K562 (cell line): ENCODE data around the gene CREB5. TPM values are rescaled to one million over a fixed set of nuclear protein-coding genes. Genes with fewer than 3 reads are reported as not detected.

Experiments
- ATAC-seq: fragments of 200-7000 bp; cut with Tn5 transposase; 3 replicates; pipeline ENCODE4 v1.9.1; 2020; ENCODE audit warnings: moderate library complexity
- BruUV-seq: library from RNA; stranded (reverse); fragments of 400-500 nt; replicated peaks from 2 replicates; lab custom pipeline; 2021; lab: Mats Ljungman, UMichigan
- CTCF ChIA-PET: fragments of 300-600 bp; formaldehyde crosslinking; extraction: SDS; loops from one replicate; lab custom pipeline; 2021; ENCODE audit warnings: low intra/inter-chr PET ratio; lab: Yijun Ruan, JAX
- POLR2A ChIA-PET: fragments of 300-600, 350-650 bp; sonication (Branson Sonifier 250); formaldehyde crosslinking; extraction: SDS; loops from one replicate; lab custom pipeline; 2021; ENCODE audit warnings: antibody characterized with exemption, inconsistent platforms; lab: Yijun Ruan, JAX
- DNase-seq, 4 experiments: peaks; one replicate each; pipeline versions ENCODE4 v3.0.0 to v3.0.0-alpha.2; 2011 to 2018; ENCODE audit warnings: low spot score in 3 of 4, mixed read lengths in 3 of 4; ENCODE audit errors: extremely low read depth in 1 of 4
- FAIRE-seq: peaks from 2 replicates; lab custom pipeline; 2011; peaks lifted over from hg19 to GRCh38; lab: Jason Lieb, UNC
- H2AFZ ChIP-seq: 2 replicates; pipeline ENCODE4 v1.6.0; 2011; ENCODE audit warnings: low read depth, low read length, control low read depth, inconsistent platforms
- H3K27ac ChIP-seq: fragments of 200-600 bp; 3 replicates; pipeline ENCODE4 v1.8.0; 2011; ENCODE audit warnings: low read depth, mild to moderate bottlenecking, control low read depth, inconsistent platforms, low read length, moderate library complexity, mixed read lengths; ENCODE audit errors: extremely low read depth
- H3K27me3 ChIP-seq, 2 experiments: fragments of 300-600 bp in 1 of 2; 2 replicates in 1 of 2; 3 replicates in 1 of 2; pipeline versions ENCODE4 v1.6.0 to v1.8.0; 2011; ENCODE audit warnings: inconsistent platforms in 2 of 2, low read length in 2 of 2, mild to moderate bottlenecking in 1 of 2, mixed read lengths in 1 of 2, moderate library complexity in 1 of 2; ENCODE audit not compliant: control insufficient read depth in 2 of 2, insufficient read depth in 2 of 2
- H3K36me3 ChIP-seq: fragments of 300-600 bp; 3 replicates; pipeline ENCODE4 v1.8.0; 2011; ENCODE audit warnings: mild to moderate bottlenecking, low read length, inconsistent platforms; ENCODE audit not compliant: control insufficient read depth, insufficient read depth
- H3K4me1 ChIP-seq, 2 experiments: fragments of 200-600 bp in 1 of 2; replicated peaks in 1 of 2; 2 replicates in 1 of 2; 3 replicates in 1 of 2; pipeline versions ENCODE4 v1.5.1 to v1.8.0; 2011; ENCODE audit warnings: inconsistent platforms in 2 of 2, low read length in 2 of 2, mild to moderate bottlenecking in 1 of 2, mixed read lengths in 1 of 2, moderate library complexity in 1 of 2; ENCODE audit not compliant: control insufficient read depth in 2 of 2, insufficient read depth in 2 of 2
- H3K4me2 ChIP-seq: 2 replicates; pipeline ENCODE4 v1.6.1; 2011; ENCODE audit warnings: low read length, control low read depth, inconsistent platforms, mixed read lengths; ENCODE audit not compliant: insufficient read depth
- H3K4me3 ChIP-seq: fragments of 200-600 bp; sonication (generic), shearing (Covaris generic); 2 replicates; pipeline ENCODE4 v1.5.1; 2016; ENCODE audit warnings: control low read depth, inconsistent platforms
- H3K79me2 ChIP-seq: fragments of 200-600 bp; 3 replicates; pipeline ENCODE4 v1.8.0; 2011; ENCODE audit warnings: low read length, inconsistent platforms; ENCODE audit not compliant: control insufficient read depth, insufficient read depth
- H3K9ac ChIP-seq, 2 experiments: 2 replicates each; pipeline versions ENCODE4 v1.6.0 to v1.6.1; 2011; ENCODE audit warnings: low read depth in 2 of 2, low read length in 2 of 2, control low read depth in 1 of 2, inconsistent platforms in 1 of 2, mild to moderate bottlenecking in 1 of 2, mixed read lengths in 1 of 2; ENCODE audit not compliant: insufficient read depth in 1 of 2
- H3K9me1 ChIP-seq: one replicate; pipeline ENCODE4 v1.6.0; 2011; ENCODE audit warnings: inconsistent platforms, mild to moderate bottlenecking, low read length, moderate library complexity; ENCODE audit not compliant: control insufficient read depth, insufficient read depth
- H3K9me3 ChIP-seq: replicated peaks from 2 replicates; pipeline ENCODE4 v1.5.1; 2011; ENCODE audit warnings: low read depth, low read length, inconsistent platforms; ENCODE audit not compliant: control insufficient read depth, insufficient read depth
- H4K20me1 ChIP-seq: replicated peaks from 2 replicates; pipeline ENCODE4 v1.6.1; 2011; ENCODE audit warnings: low read length, inconsistent platforms, mixed read lengths; ENCODE audit not compliant: control insufficient read depth, insufficient read depth
- BRD4 ChIP-seq: fragments of 200-600 bp; sonication (generic); IDR thresholded peaks from 2 replicates; pipeline ENCODE4 v1.6.1; 2017; ENCODE audit warnings: inconsistent platforms
- CBFA2T3 ChIP-seq: fragments of 450-650 bp; IDR thresholded peaks from 2 replicates; pipeline ENCODE4 v1.6.1; 2017
- ELK3 ChIP-seq: fragments of 450-650 bp; formaldehyde crosslinking; IDR thresholded peaks from 2 replicates; pipeline ENCODE4 v1.4.0; 2020; ENCODE audit warnings: mild to moderate bottlenecking
- HCFC1 ChIP-seq: IDR thresholded peaks from 2 replicates; pipeline ENCODE4 v1.6.1; 2012; ENCODE audit warnings: low read depth, low read length, improper control_type of control experiment
- HDAC3 ChIP-seq: fragments of 450-650 bp; IDR thresholded peaks from 2 replicates; pipeline ENCODE4 v1.6.1; 2018; ENCODE audit warnings: borderline replicate concordance, mild to moderate bottlenecking, moderate library complexity; ENCODE audit not compliant: partially characterized antibody
- HMBOX1 ChIP-seq: sonication (generic); IDR thresholded peaks from 2 replicates; pipeline ENCODE4 v1.6.1; 2016
- PPARD ChIP-seq: fragments of 250-450 bp; sonication (Bioruptor Pico); IDR thresholded peaks from 2 replicates; pipeline ENCODE4 v1.8.0; 2022; ENCODE audit warnings: inconsistent platforms, mild to moderate bottlenecking, moderate library complexity
- RFX5 ChIP-seq: IDR thresholded peaks from 2 replicates; pipeline ENCODE4 v1.6.1; 2011; ENCODE audit warnings: low read depth, mild to moderate bottlenecking, improper control_type of control experiment, low read length
- TAF1 ChIP-seq: IDR thresholded peaks from 2 replicates; pipeline ENCODE4 v1.6.1; 2011; ENCODE audit warnings: mild to moderate bottlenecking, low read length, moderate library complexity; ENCODE audit not compliant: insufficient read depth, control insufficient read depth, severe bottlenecking; ENCODE audit errors: extremely low read depth
- TCF15 ChIP-seq: fragments of 250-450 bp; sonication (Bioruptor Pico); IDR thresholded peaks from 2 replicates; pipeline ENCODE4 v1.8.0; 2022; ENCODE audit warnings: moderate library complexity, mild to moderate bottlenecking, inconsistent platforms
- XRCC3 ChIP-seq: fragments of 450-650 bp; IDR thresholded peaks from 2 replicates; pipeline ENCODE4 v1.6.1; 2017; ENCODE audit warnings: mild to moderate bottlenecking, moderate library complexity
- YY1 ChIP-seq, 3 experiments: IDR thresholded peaks; 2 replicates each; pipeline ENCODE4 v1.6.1; 2011; ENCODE audit warnings: low read length in 2 of 3, mild to moderate bottlenecking in 2 of 3, moderate library complexity in 2 of 3, borderline replicate concordance in 1 of 3, control low read depth in 1 of 3, low read depth in 1 of 3; ENCODE audit not compliant: insufficient read depth in 3 of 3, insufficient replicate concordance in 2 of 3, control insufficient read depth in 1 of 3, insufficient read length in 1 of 3; ENCODE audit errors: extremely low read depth in 1 of 3
- ZNF311 ChIP-seq: fragments of 250-450 bp; sonication (Bioruptor Pico); IDR thresholded peaks from 2 replicates; pipeline ENCODE4 v1.4.0; 2020; ENCODE audit warnings: mild to moderate bottlenecking, moderate library complexity
- ZNF609 ChIP-seq: sonication (generic); formaldehyde crosslinking; IDR thresholded peaks from 2 replicates; pipeline ENCODE4 v1.8.1; 2023; ENCODE audit warnings: missing genetic modification reagents, mild to moderate bottlenecking, borderline replicate concordance
- WGBS: fragments of 100-300 bp; shearing (Covaris generic); methylation state at CpG from one replicate; pipeline ENCODE4 v1.1.6; 2016; ENCODE audit warnings: low coverage, mixed read lengths; ENCODE audit not compliant: insufficient coverage; ENCODE audit errors: missing lambda C conversion rate; 5-methylcytosine and 5-hydroxymethylcytosine counted together
- in situ Hi-C: fragments of 300-500 bp; cut with MboI; formaldehyde crosslinking; loops from 4 replicates; pipeline ENCODE4 v1.15.0; 2018; ENCODE audit warnings: inconsistent platforms, mixed read lengths
- intact Hi-C: fragments of 100-400 bp; cut with micrococcal nuclease; formaldehyde crosslinking; loops from 2 replicates; pipeline ENCODE4 v1.14.2; 2022
- polyA plus RNA-seq, 8 experiments: library from polyadenylated mRNA; depleted of rRNA in 4 of 8; stranded (reverse) in 5 of 8; unstranded in 3 of 8; fragments of >200 nt; fragmentation: Nextera tagmentation in 2 of 8; fragmentation: Illumina TruSeq in 1 of 8; extraction: Ambion mirVana in 2 of 8; extraction: Trizol in 1 of 8; gene quantifications; 2 replicates each; pipeline versions ENCODE4 v1.2.1 to v1.2.3, GENCODE V29; 2011 to 2014; ENCODE audit warnings: inconsistent platforms in 1 of 8, missing spikeins in 1 of 8
- total RNA-seq, 7 experiments: library from RNA; depleted of rRNA in 6 of 7; stranded (reverse); fragments of >200 nt in 6 of 7; fragmentation: Illumina TruSeq in 2 of 7; extraction: Trizol in 2 of 7; gene quantifications; 2 replicates each; pipeline versions ENCODE4 v1.2.1 to v1.2.3, GENCODE V29; 2011 to 2021; ENCODE audit warnings: low replicate concordance in 1 of 7

The CREB5 gene
- total and polyA plus RNA-seq, 9 of the 15 experiments (the other 6 are each of a cell fraction or from before 2014, with no cell fraction given), result 0.33 to 6.4 (median 1.8) TPM

GRCh38 chr7:28427236-28427635, 14.9 kb downstream of the CREB5 start (continued):
- no peak for TF ChIP-seq XRCC3
- no peak for TF ChIP-seq RFX5
- no peak for TF ChIP-seq HCFC1
- no peak for TF ChIP-seq TAF1

- Histone ChIP-seq H3K9ac (no peak overlapping the region), H3K9me3 (no peaks in the 10 kb centered on the region), H3K4me3 (no peak overlapping the region), H3K4me2 (no peak overlapping the region), H3K27me3 (no peaks in the 10 kb centered on the region), H3K36me3 (no peaks in the 10 kb centered on the region), H2AFZ (no peak overlapping the region), H4K20me1 (no peaks in the 10 kb centered on the region), H3K27ac (no peak overlapping the region), H3K79me2 (no peaks in the 10 kb centered on the region), H3K4me1 (no peaks in the 10 kb centered on the region), H3K9me1 (no peaks in the 10 kb centered on the region)
- DNase-seq, result no peak
- in situ Hi-C loops (no loop called here), intact Hi-C loops (no loop called here)
- no peak for FAIRE-seq
- BruUV-seq, result no TSS peak
- POLR2A ChIA-PET, result interaction anchor here (1.2 kb wide), 1 partner anchor 12 kb away, joined by 3 read pairs; no protein-coding TSS in a partner anchor
- 0% methylated on average over 1 of the region's 1 CpG for WGBS
- CTCF ChIA-PET, result no interaction called here
- no peak for ATAC-seq
- TF ChIP-seq ZNF311 (CRISPR knock-in tag), result no peak
- no peak for TF ChIP-seq TCF15 (CRISPR knock-in tag)
- TF ChIP-seq PPARD (CRISPR knock-in tag), result no peak
- TF ChIP-seq ZNF609 (CRISPR knock-in tag), result no peak
- no peak for TF ChIP-seq HMBOX1
- no peak for TF ChIP-seq YY1 (IDR thresholded peaks at IDR 0.05; ENCODE audit: borderline replicate concordance in 1 of 3, control insufficient read depth in 1 of 3, extremely low read depth in 1 of 3, insufficient read depth in 3 of 3, insufficient read length in 1 of 3, insufficient replicate concordance in 2 of 3, low read depth in 1 of 3, low read length in 2 of 3)
- no peak for TF ChIP-seq HDAC3
- no peak for TF ChIP-seq BRD4
- TF ChIP-seq CBFA2T3, result no peak
- TF ChIP-seq ELK3 (CRISPR knock-in tag), result no peak
Observed at GRCh38 chr7:28430616-28431015, 18.3 kb downstream of the CREB5 start.
